MG63 (cell line): ENCODE results near the gene SLC4A1AP. TPM values are rescaled to one million over a fixed set of nuclear protein-coding genes. Genes with fewer than 3 reads are reported as not detected.

Experiments used
- DNase-seq: peaks from one replicate; pipeline ENCODE4 v3.0.0-alpha.2; 2020
- H3K27me3 ChIP-seq: fragments of 250-450 bp; sonication (Bioruptor Pico); 2 replicates; pipeline ENCODE4 v1.5.1; 2020; ENCODE audit warnings: mild to moderate bottlenecking, moderate library complexity
- H3K36me3 ChIP-seq: fragments of 250-450 bp; sonication (Bioruptor Pico); 2 replicates; pipeline ENCODE4 v1.5.1; 2020; ENCODE audit warnings: mild to moderate bottlenecking, moderate library complexity
- H3K4me3 ChIP-seq: fragments of 250-450 bp; sonication (Bioruptor Pico); 2 replicates; pipeline ENCODE4 v1.5.1; 2020; ENCODE audit warnings: mild to moderate bottlenecking, moderate library complexity
- H3K9me3 ChIP-seq: fragments of 250-450 bp; sonication (Bioruptor Pico); 2 replicates; pipeline ENCODE4 v1.5.1; 2020; ENCODE audit warnings: mild to moderate bottlenecking, moderate library complexity
- total RNA-seq: library from RNA; depleted of rRNA; stranded (reverse); fragments of >200 nt; shearing (Covaris generic); gene quantifications from 2 replicates; pipeline ENCODE4 v1.2.3, GENCODE V29; 2014; ENCODE audit warnings: low replicate concordance

The SLC4A1AP gene
- total RNA-seq, 1 experiment from 2014 or later = 27.1 TPM

- Histone ChIP-seq H3K27me3 (no peaks in the 10 kb centered on the region), H3K9me3 (no peaks in the 10 kb centered on the region), H3K4me3 (no peak overlapping the region), H3K36me3 (no peaks in the 10 kb centered on the region)
- DNase-seq = peak; percentile 57
Observed at GRCh38 chr2:27723372-27724144, 59.9 kb downstream of the SLC4A1AP start.

- Histone ChIP-seq H3K27me3 (no peaks in the 10 kb centered on the region), H3K4me3 (no peak overlapping the region), H3K36me3 (no peaks in the 10 kb centered on the region), H3K9me3 (no peaks in the 10 kb centered on the region)
- no peak for DNase-seq
Observed at GRCh38 chr2:27724191-27724590, 60.5 kb downstream of the SLC4A1AP start.

GRCh38 chr2:27724905-27725701, 61.4 kb downstream of the SLC4A1AP start:
- Histone ChIP-seq H3K4me3 (no peak overlapping the region), H3K36me3 (no peaks in the 10 kb centered on the region), H3K9me3 (no peaks in the 10 kb centered on the region), H3K27me3 (no peaks in the 10 kb centered on the region)
- DNase-seq = no peak

- no peak for DNase-seq
- H3K4me3 ChIP-seq = no peak overlapping the region
- no peaks in the 10 kb centered on the region for H3K27me3 ChIP-seq
- H3K36me3 ChIP-seq = no peaks in the 10 kb centered on the region
- H3K9me3 ChIP-seq = no peaks in the 10 kb centered on the region
Observed at GRCh38 chr2:27727257-27727656, 63.6 kb downstream of the SLC4A1AP start.

GRCh38 chr2:27728081-27728858, 64.6 kb downstream of the SLC4A1AP start:
- Histone ChIP-seq H3K4me3 (no peak overlapping the region), H3K36me3 (no peaks in the 10 kb centered on the region), H3K27me3 (no peaks in the 10 kb centered on the region), H3K9me3 (no peaks in the 10 kb centered on the region)
- DNase-seq = no peak

GRCh38 chr2:27729198-27729597, 65.5 kb downstream of the SLC4A1AP start:
- DNase-seq = no peak
- no peaks in the 10 kb centered on the region for H3K27me3 ChIP-seq
- no peak overlapping the region for H3K4me3 ChIP-seq
- no peaks in the 10 kb centered on the region for H3K36me3 ChIP-seq
- no peaks in the 10 kb centered on the region for H3K9me3 ChIP-seq

- no peaks in the 10 kb centered on the region for H3K36me3 ChIP-seq
- no peaks in the 10 kb centered on the region for H3K27me3 ChIP-seq
- H3K4me3 ChIP-seq = no peak overlapping the region
- no peaks in the 10 kb centered on the region for H3K9me3 ChIP-seq
- no peak for DNase-seq
Observed at GRCh38 chr2:27729614-27730013, 65.9 kb downstream of the SLC4A1AP start.

GRCh38 chr2:27730261-27730662, 66.6 kb downstream of the SLC4A1AP start:
- Histone ChIP-seq H3K4me3 (no peak overlapping the region), H3K27me3 (no peaks in the 10 kb centered on the region), H3K36me3 (no peaks in the 10 kb centered on the region), H3K9me3 (no peaks in the 10 kb centered on the region)
- no peak for DNase-seq

- H3K27me3 ChIP-seq = no peaks in the 10 kb centered on the region
- no peaks in the 10 kb centered on the region for H3K36me3 ChIP-seq
- H3K9me3 ChIP-seq = no peaks in the 10 kb centered on the region
- no peak for DNase-seq
- H3K4me3 ChIP-seq = no peak overlapping the region
Observed at GRCh38 chr2:27730980-27731691, 67.4 kb downstream of the SLC4A1AP start.

GRCh38 chr2:27734305-27734704, 70.6 kb downstream of the SLC4A1AP start:
- DNase-seq = no peak
- H3K36me3 ChIP-seq = no peaks in the 10 kb centered on the region

GRCh38 chr2:27735263-27735904, 71.7 kb downstream of the SLC4A1AP start:
- Histone ChIP-seq H3K9me3 (no peaks in the 10 kb centered on the region), H3K27me3 (no peaks in the 10 kb centered on the region), H3K36me3 (no peaks in the 10 kb centered on the region), H3K4me3 (peak overlapping the region; percentile 51)
- peak; percentile 94 for DNase-seq

More at GRCh38 chr2:27734305-27734704, 70.6 kb downstream of the SLC4A1AP start:
- Histone ChIP-seq H3K27me3 (no peaks in the 10 kb centered on the region), H3K9me3 (no peaks in the 10 kb centered on the region), H3K4me3 (no peak overlapping the region)

GRCh38 chr2:27736031-27736889, 72.6 kb downstream of the SLC4A1AP start:
- peak; percentile 19 for DNase-seq

GRCh38 chr2:27736890-27737204, 73.2 kb downstream of the SLC4A1AP start:
- no peak for DNase-seq
- no peaks in the 10 kb centered on the region for H3K9me3 ChIP-seq
- H3K36me3 ChIP-seq = no peaks in the 10 kb centered on the region
- H3K27me3 ChIP-seq = no peaks in the 10 kb centered on the region
- no peak overlapping the region for H3K4me3 ChIP-seq

More at GRCh38 chr2:27736031-27736889, 72.6 kb downstream of the SLC4A1AP start:
- no peaks in the 10 kb centered on the region for H3K9me3 ChIP-seq
- peak overlapping the region; percentile 51 for H3K4me3 ChIP-seq
- no peaks in the 10 kb centered on the region for H3K27me3 ChIP-seq
- H3K36me3 ChIP-seq = no peaks in the 10 kb centered on the region

- DNase-seq = peak; percentile 62
- Histone ChIP-seq H3K4me3 (no peak overlapping the region), H3K36me3 (no peaks in the 10 kb centered on the region), H3K27me3 (no peaks in the 10 kb centered on the region), H3K9me3 (no peaks in the 10 kb centered on the region)
Observed at GRCh38 chr2:27737676-27738348, 74.1 kb downstream of the SLC4A1AP start.
